Panc1 (cell line): Measurements from ENCODE around the gene ASCL3. TPM values are rescaled to one million over a fixed set of nuclear protein-coding genes. Genes with fewer than 3 reads are reported as not detected.

Experiments used
- ATAC-seq: fragments of 200-7000 bp; cut with Tn5 transposase; 2 replicates; pipeline ENCODE4 v1.9.1; 2020; ENCODE audit warnings: mild to moderate bottlenecking, moderate library complexity
- BruUV-seq: library from RNA; stranded (reverse); fragments of 400-500 nt; replicated peaks from 2 replicates; lab custom pipeline; 2021; lab: Mats Ljungman, UMichigan
- CTCF ChIA-PET: fragments of 300-600 bp; sonication (Branson Sonifier 250); formaldehyde crosslinking; loops from one replicate; lab custom pipeline; 2022; ENCODE audit warnings: antibody characterized with exemption; lab: Charles Lee
- POLR2A ChIA-PET: fragments of 300-600 bp; sonication (Branson Sonifier 250); formaldehyde crosslinking; loops from one replicate; lab custom pipeline; 2022; ENCODE audit warnings: antibody characterized with exemption; lab: Charles Lee
- DNase-seq: peaks from one replicate; pipeline ENCODE4 v3.0.0-alpha.2; 2010; ENCODE audit warnings: low read depth, low spot score
- H3K27ac ChIP-seq: 2 replicates; pipeline ENCODE4 v1.5.1; 2011; ENCODE audit warnings: mild to moderate bottlenecking, low read length, inconsistent platforms
- H3K27me3 ChIP-seq: fragments of 200-500 bp; sonication (Bioruptor generic); 2 replicates; pipeline ENCODE4 v1.6.0; 2014; ENCODE audit warnings: low read length, inconsistent platforms; ENCODE audit not compliant: control insufficient read depth, insufficient read depth
- H3K36me3 ChIP-seq: fragments of 200-500 bp; sonication (Bioruptor generic); 2 replicates; pipeline ENCODE4 v1.5.1; 2014; ENCODE audit warnings: inconsistent platforms, mild to moderate bottlenecking, low read length, moderate library complexity; ENCODE audit not compliant: control insufficient read depth, insufficient read depth
- H3K4me1 ChIP-seq: 2 replicates; pipeline ENCODE4 v1.5.1; 2011; ENCODE audit warnings: inconsistent platforms, mild to moderate bottlenecking, low read length, moderate library complexity; ENCODE audit not compliant: control insufficient read depth, insufficient read depth
- H3K4me3 ChIP-seq, 2 experiments: 2 replicates each; pipeline ENCODE4 v1.5.1; 2011 to 2012; ENCODE audit warnings: low read depth in 2 of 2, low read length in 2 of 2, mild to moderate bottlenecking in 2 of 2, inconsistent platforms in 1 of 2, moderate library complexity in 1 of 2
- H3K9me3 ChIP-seq: fragments of 200-500 bp; sonication (Bioruptor generic); 2 replicates; pipeline ENCODE4 v1.5.1; 2014; ENCODE audit warnings: low read depth, mild to moderate bottlenecking, inconsistent platforms, low read length, moderate library complexity; ENCODE audit not compliant: control insufficient read depth, insufficient read depth
- CTCF ChIP-seq: fragments of 450-650 bp; IDR thresholded peaks from 2 replicates; pipeline ENCODE4 v1.5.1; 2017; ENCODE audit warnings: mild to moderate bottlenecking
- POLR2AphosphoS5 ChIP-seq: IDR thresholded peaks from 2 replicates; pipeline ENCODE4 v1.6.1; 2012; ENCODE audit warnings: mild to moderate bottlenecking, low read depth, low read length, moderate library complexity
- REST ChIP-seq, 2 experiments: IDR thresholded peaks; 2 replicates each; pipeline ENCODE4 v1.6.1; 2011 to 2012; ENCODE audit warnings: low read depth in 2 of 2, control low read depth in 1 of 2, low read length in 1 of 2, mild to moderate bottlenecking in 1 of 2, moderate library complexity in 1 of 2; ENCODE audit not compliant: insufficient read depth in 1 of 2
- SIN3A ChIP-seq: IDR thresholded peaks from 2 replicates; pipeline ENCODE4 v1.6.1; 2012; ENCODE audit warnings: low read depth, mild to moderate bottlenecking, low read length, moderate library complexity, borderline replicate concordance; ENCODE audit not compliant: insufficient read depth
- TCF7L2 ChIP-seq: IDR thresholded peaks from 2 replicates; pipeline ENCODE4 v1.6.1; 2011; ENCODE audit warnings: mild to moderate bottlenecking, low read depth, low read length, inconsistent platforms
- in situ Hi-C: cut with HindIII; loops from 2 replicates; pipeline ENCODE4 v1.10.0; 2016; ENCODE audit warnings: low sequenced_read_pairs, low pct_unique_long_range_greater_than_20kb
- intact Hi-C: fragments of 100-400 bp; cut with micrococcal nuclease; formaldehyde crosslinking; loops from one replicate; pipeline ENCODE4 v1.10.0; 2022; ENCODE audit not compliant: unreplicated experiment
- total RNA-seq: library from RNA; stranded (reverse); gene quantifications from one replicate; pipeline ENCODE4 v1.2.1, GENCODE V29; 2021; ENCODE audit not compliant: unreplicated experiment

Gene ASCL3
- total RNA-seq, 1 experiment from 2014 or later, result not detected

- no peaks in the 10 kb centered on the region for H3K27me3 ChIP-seq
- in situ Hi-C loops (no loop called here), intact Hi-C loops (no loop called here)
- H3K9me3 ChIP-seq, result no peaks in the 10 kb centered on the region
- ATAC-seq, result no peak
- CTCF ChIA-PET, result interaction anchor here (0.9 to 1.2 kb wide), 2 partner anchors 21 to 25 kb away, joined by 3 read pairs; no protein-coding TSS in a partner anchor
- no peak overlapping the region for H3K27ac ChIP-seq
- BruUV-seq, result no TSS peak
- no peak for TF ChIP-seq REST (IDR thresholded peaks at IDR 0.05; ENCODE audit: insufficient read depth in 1 of 2, low read depth in 2 of 2, low read length in 1 of 2)
- no peak for TF ChIP-seq POLR2AphosphoS5
- TF ChIP-seq SIN3A, result no peak
- no peak for TF ChIP-seq CTCF
- no peak for TF ChIP-seq TCF7L2
- POLR2A ChIA-PET, result no interaction called here
- no peaks in the 10 kb centered on the region for H3K36me3 ChIP-seq
- H3K4me3 ChIP-seq, result no peak overlapping the region
- no peaks in the 10 kb centered on the region; the same call in 1 of the 2 replicates for H3K4me1 ChIP-seq
- no peak for DNase-seq
Measured at GRCh38 chr11:8934742-8935488, 7.9 kb downstream of the ASCL3 start.

GRCh38 chr11:8933931-8934330 is 8.9 kb downstream of the ASCL3 start:
- H3K4me3 ChIP-seq, result no peak overlapping the region
- H3K9me3 ChIP-seq, result no peaks in the 10 kb centered on the region
- no TSS peak for BruUV-seq
- in situ Hi-C loops, result no loop called here
- no peak for DNase-seq
- H3K27ac ChIP-seq, result no peak overlapping the region
- H3K4me1 ChIP-seq, result no peaks in the 10 kb centered on the region; the same call in 1 of the 2 replicates
- H3K27me3 ChIP-seq, result no peaks in the 10 kb centered on the region
- no peak for TF ChIP-seq TCF7L2
- no peak for TF ChIP-seq POLR2AphosphoS5
- no peak for TF ChIP-seq SIN3A
- TF ChIP-seq REST (IDR thresholded peaks at IDR 0.05; ENCODE audit: insufficient read depth in 1 of 2, low read depth in 2 of 2, low read length in 1 of 2), result no peak
- TF ChIP-seq CTCF, result no peak
- no peaks in the 10 kb centered on the region for H3K36me3 ChIP-seq
- ChIA-PET POLR2A (no interaction called here), CTCF (interaction anchor here (1.2 kb wide), 1 partner anchor 20 kb away, joined by 3 read pairs; no protein-coding TSS in a partner anchor)
- no peak for ATAC-seq
- intact Hi-C loops, result no loop called here
